Measurements from ENCODE around the gene PDSS2. TPM values are rescaled to one million over a fixed set of nuclear protein-coding genes. Genes with fewer than 3 reads are reported as not detected.
"Not testable (repeated sequence)": the region's sequence is repeated elsewhere in the genome, so short reads cannot be mapped to it uniquely, and the experiment has no call there.

The PDSS2 gene
- total and polyA plus RNA-seq, 12 donors, result 6.4 to 39.8 (median 27.6) TPM

- no peak for DNase-seq
- Histone ChIP-seq H3K4me3 (no peak overlapping the region), H3K27ac (no peak overlapping the region), H3K9me3 (replicated peaks in 1 of 3) (no peaks in the 10 kb centered on the region), H3K36me3 (replicated peaks in 1 of 2) (no peaks in the 10 kb centered on the region), H3K4me1 (replicated peaks in 1 of 2) (peaks cover 0 to 14% of the 10 kb centered on the region in 2 donors), H3K27me3 (no peaks in the 10 kb centered on the region)
- TF ChIP-seq POLR2A (IDR thresholded peaks at IDR 0.05) (no peak), CTCF (IDR thresholded peaks at IDR 0.05) (no peak)
- intact Hi-C loops (cut with DNase I), result no loop called here
- WGBS, 4 donors, result 93 to 97% (median 96%) methylated on average over 3 of the region's 3 CpGs
Observed at GRCh38 chr6:107310362-107310761, 149.0 kb downstream of the PDSS2 start.

GRCh38 chr6:107308677-107309076, 150.7 kb downstream of the PDSS2 start:
- 85 to 97% (median 87%) methylated on average over 3 of the region's 3 CpGs for WGBS, 4 donors
- DNase-seq, result no peak
- Histone ChIP-seq H3K27ac (no peak overlapping the region), H3K9me3 (replicated peaks in 1 of 3) (no peaks in the 10 kb centered on the region), H3K36me3 (replicated peaks in 1 of 2) (no peaks in the 10 kb centered on the region), H3K27me3 (no peaks in the 10 kb centered on the region), H3K4me1 (replicated peaks in 1 of 2) (no peaks in the 10 kb centered on the region), H3K4me3 (no peak overlapping the region)
- intact Hi-C loops (cut with DNase I), result no loop called here
- TF ChIP-seq POLR2A (IDR thresholded peaks at IDR 0.05) (no peak), CTCF (IDR thresholded peaks at IDR 0.05) (no peak)

- H3K27ac ChIP-seq; H3K9me3 ChIP-seq (replicated peaks in 1 of 3); H3K27me3 ChIP-seq; DNase-seq; H3K4me1 ChIP-seq (replicated peaks in 1 of 2); H3K36me3 ChIP-seq (replicated peaks in 1 of 2); intact Hi-C loops (cut with DNase I); H3K4me3 ChIP-seq: not testable (repeated sequence)
- 78 to 91% (median 82%) methylated on average over 3 of the region's 3 CpGs for WGBS, 4 donors
Observed at GRCh38 chr6:107305994-107306393, 153.4 kb downstream of the PDSS2 start.

GRCh38 chr6:107305391-107305790, 154.0 kb downstream of the PDSS2 start:
- no peak for TF ChIP-seq CTCF (IDR thresholded peaks at IDR 0.05)
- TF ChIP-seq POLR2A (IDR thresholded peaks at IDR 0.05), result no peak
- 96 to 100% (median 99%) methylated on average over 2 of the region's 2 CpGs for WGBS, 4 donors
- Histone ChIP-seq H3K9me3 (replicated peaks in 1 of 3) (no peaks in the 10 kb centered on the region), H3K4me3 (no peak overlapping the region), H3K36me3 (replicated peaks in 1 of 2) (no peaks in the 10 kb centered on the region), H3K4me1 (replicated peaks in 1 of 2) (no peaks in the 10 kb centered on the region), H3K27ac (no peak overlapping the region), H3K27me3 (no peaks in the 10 kb centered on the region)
- intact Hi-C loops (cut with DNase I), result no loop called here
- no peak for DNase-seq

- intact Hi-C loops (cut with DNase I), result no loop called here
- H3K27me3 ChIP-seq, result no peaks in the 10 kb centered on the region
- DNase-seq, result no peak
- H3K4me3 ChIP-seq, result no peak overlapping the region
- no peaks in the 10 kb centered on the region for H3K4me1 ChIP-seq (replicated peaks in 1 of 2)
- no peaks in the 10 kb centered on the region for H3K36me3 ChIP-seq (replicated peaks in 1 of 2)
- 86 to 95% (median 92%) methylated on average over 5 of the region's 5 CpGs for WGBS, 4 donors
- no peaks in the 10 kb centered on the region for H3K9me3 ChIP-seq (replicated peaks in 1 of 3)
- no peak overlapping the region for H3K27ac ChIP-seq
- TF ChIP-seq CTCF (IDR thresholded peaks at IDR 0.05), result no peak
- no peak for TF ChIP-seq POLR2A (IDR thresholded peaks at IDR 0.05)
Observed at GRCh38 chr6:107304421-107305025, 154.8 kb downstream of the PDSS2 start.
